ENCODE data around the gene HOXC9. TPM values are rescaled to one million over a fixed set of nuclear protein-coding genes. Genes with fewer than 3 reads are reported as not detected.

HOXC9 gene
- total and polyA plus RNA-seq, 2 of the 4 experiments (the other 2 are of a cell fraction), result 0.26 TPM; not detected in 1

DNA sequence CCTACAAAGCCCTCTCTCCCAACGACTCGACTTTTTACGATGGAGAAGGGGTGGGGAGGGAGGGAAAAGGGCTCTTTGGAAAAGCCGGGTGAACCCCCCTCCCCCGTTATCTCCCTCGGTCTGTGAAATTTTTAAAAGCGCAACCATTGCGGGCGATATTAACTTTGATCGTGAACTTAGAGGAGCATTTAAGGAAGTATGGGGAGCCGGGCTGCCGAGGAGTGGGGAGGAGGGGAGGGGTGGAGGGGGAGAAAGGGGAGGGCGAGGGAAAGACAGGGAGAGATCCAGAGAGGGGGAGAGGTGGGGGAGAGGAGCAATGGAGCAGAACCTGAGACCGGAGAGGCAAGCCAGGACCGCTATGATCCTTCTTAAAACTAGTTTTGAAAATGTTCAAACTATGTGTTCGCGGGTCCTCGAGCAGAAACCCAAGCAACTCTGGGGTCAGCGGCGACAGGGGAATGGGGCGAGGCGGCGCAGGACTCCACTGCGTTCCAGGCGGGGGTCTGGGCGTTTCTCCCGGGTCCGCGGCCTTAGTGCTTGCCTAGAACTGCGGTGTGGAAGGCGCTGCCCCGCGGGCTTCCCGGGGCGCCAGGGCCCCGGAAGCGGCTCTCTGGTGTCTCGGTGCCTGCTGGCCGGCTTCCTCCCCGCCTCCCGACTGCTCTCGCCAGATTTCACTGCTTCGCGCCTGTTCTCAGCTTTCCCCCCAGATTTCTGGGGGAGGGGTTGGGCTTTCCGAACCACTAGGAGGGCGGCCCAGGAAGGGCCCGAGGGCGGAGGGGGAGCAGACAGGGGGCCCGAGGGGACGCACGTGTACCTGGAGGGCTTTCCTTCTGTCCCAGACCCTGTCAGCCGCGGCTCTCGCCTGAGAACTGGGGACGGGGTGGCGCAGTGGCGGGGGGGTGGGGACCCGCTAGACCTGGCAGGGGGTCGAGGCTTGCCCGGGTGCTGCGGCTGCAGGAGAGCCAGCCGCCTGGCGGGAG is 25.6 kb upstream of the HOXC9 start, which contains the start of gene HOTAIR:
TSS of gene HOTAIR (minus strand) at position 871 of the 980 bp plus-strand sequence.
- peaks cover 15% of the 10 kb centered on the region for H3K9me3 ChIP-seq (ENCODE audit: control insufficient read depth, insufficient read depth, low read length)
- no peak within 1 kb of the TSS for H4K91ac ChIP-seq (ENCODE audit: insufficient read depth, low read depth, low read length)
- ChIA-PET POLR2A (ENCODE audit: unreplicated experiment) (no interaction called here), CTCF (no interaction called here)
- dilution Hi-C loops (cut with HindIII; ENCODE audit: low sequenced_read_pairs, unreplicated experiment), result no loop called here
- H3K23ac ChIP-seq (ENCODE audit: low read depth, low read length), result no peak within 1 kb of the TSS
- H3K9ac ChIP-seq (ENCODE audit: low read depth, low read length), result no peak within 1 kb of the TSS
- peaks cover 97% of the 10 kb centered on the region for H3K27me3 ChIP-seq (ENCODE audit: control insufficient read depth, insufficient read depth, low read length)
- H3K4ac ChIP-seq (ENCODE audit: low read depth, low read length), result no peak within 1 kb of the TSS
- no peak within 1 kb of the TSS for H2BK15ac ChIP-seq (ENCODE audit: low read depth, low read length)
- peak within 1 kb of the TSS; percentile 14 for H2AFZ ChIP-seq (replicated peaks; ENCODE audit: low read length, poor library complexity)
- no peak within 1 kb of the TSS for H3K18ac ChIP-seq (ENCODE audit: low read depth, low read length)
- TF ChIP-seq POLR2A (IDR thresholded peaks at IDR 0.05; ENCODE audit: low read depth, low read length) (no peak), CHD1 (IDR thresholded peaks at IDR 0.05; ENCODE audit: low read depth, low read length) (no peak), SMC3 (IDR thresholded peaks at IDR 0.05; ENCODE audit: low read depth, low read length) (no peak), RFX5 (IDR thresholded peaks at IDR 0.05; ENCODE audit: low read depth, low read length) (no peak)
- TF ChIP-seq, protein P1, sequence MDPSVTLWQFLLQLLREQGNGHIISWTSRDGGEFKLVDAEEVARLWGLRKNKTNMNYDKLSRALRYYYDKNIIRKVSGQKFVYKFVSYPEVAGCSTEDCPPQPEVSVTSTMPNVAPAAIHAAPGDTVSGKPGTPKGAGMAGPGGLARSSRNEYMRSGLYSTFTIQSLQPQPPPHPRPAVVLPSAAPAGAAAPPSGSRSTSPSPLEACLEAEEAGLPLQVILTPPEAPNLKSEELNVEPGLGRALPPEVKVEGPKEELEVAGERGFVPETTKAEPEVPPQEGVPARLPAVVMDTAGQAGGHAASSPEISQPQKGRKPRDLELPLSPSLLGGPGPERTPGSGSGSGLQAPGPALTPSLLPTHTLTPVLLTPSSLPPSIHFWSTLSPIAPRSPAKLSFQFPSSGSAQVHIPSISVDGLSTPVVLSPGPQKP (IDR thresholded peaks at IDR 0.05; ENCODE audit: borderline replicate concordance, low read depth, low read length), result no peak
- TF ChIP-seq, protein P2, sequence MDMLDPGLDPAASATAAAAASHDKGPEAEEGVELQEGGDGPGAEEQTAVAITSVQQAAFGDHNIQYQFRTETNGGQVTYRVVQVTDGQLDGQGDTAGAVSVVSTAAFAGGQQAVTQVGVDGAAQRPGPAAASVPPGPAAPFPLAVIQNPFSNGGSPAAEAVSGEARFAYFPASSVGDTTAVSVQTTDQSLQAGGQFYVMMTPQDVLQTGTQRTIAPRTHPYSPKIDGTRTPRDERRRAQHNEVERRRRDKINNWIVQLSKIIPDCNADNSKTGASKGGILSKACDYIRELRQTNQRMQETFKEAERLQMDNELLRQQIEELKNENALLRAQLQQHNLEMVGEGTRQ (IDR thresholded peaks at IDR 0.05; ENCODE audit: low read depth, low read length), result no peak
- H2AK5ac ChIP-seq (ENCODE audit: low read depth, low read length), result no peak within 1 kb of the TSS
- no peaks in the 10 kb centered on the region for H3K9me1 ChIP-seq (ENCODE audit: insufficient read depth, low read length)
- H2BK20ac ChIP-seq (ENCODE audit: low read depth, low read length), result no peak within 1 kb of the TSS
- H3K4me2 ChIP-seq (ENCODE audit: low read depth, low read length), result peak within 1 kb of the TSS; percentile 50; the same call in 1 of the 2 replicates
- H3K27ac ChIP-seq (ENCODE audit: insufficient read depth, low read length), result no peak within 1 kb of the TSS
- H3K14ac ChIP-seq (replicated peaks; ENCODE audit: low read depth, low read length), result no peak within 1 kb of the TSS
- no peak within 1 kb of the TSS for H2BK5ac ChIP-seq (ENCODE audit: low read depth, low read length, poor library complexity, severe bottlenecking)
- no peak within 1 kb of the TSS for H4K5ac ChIP-seq (ENCODE audit: low read depth, low read length)
- DNase-seq, result no peak
- no peak within 1 kb of the TSS for H3K4me3 ChIP-seq (ENCODE audit: insufficient read depth, low read depth, low read length)
- WGBS, 2 experiments (ENCODE audit: extremely low coverage in 2 of 2, insufficient read length in 1 of 2), result 5% methylated on average over 4 of the region's 63 CpGs; no CpG with 5 or more reads in 1 of the 2 experiments
- H3K4me1 ChIP-seq (ENCODE audit: control insufficient read depth, insufficient read depth, low read length), result peaks cover 2% of the 10 kb centered on the region; the same call in 1 of the 2 replicates
- no peak; the same call in 1 of the 2 replicates for ATAC-seq (ENCODE audit: low read depth)
- no peak within 1 kb of the TSS for H4K8ac ChIP-seq (ENCODE audit: low read depth in 2 of 2, low read length in 2 of 2)
- H3K56ac ChIP-seq (ENCODE audit: extremely low read depth, insufficient read depth, low read length), result no peak within 1 kb of the TSS
- H2BK120ac ChIP-seq (ENCODE audit: low read depth, low read length), result no peak within 1 kb of the TSS
- no peak within 1 kb of the TSS for H2AK9ac ChIP-seq (replicated peaks; ENCODE audit: low read depth, low read length, poor library complexity)
- in situ Hi-C loops (cut with MboI; ENCODE audit: low sequenced_read_pairs), result no loop called here
- H4K20me1 ChIP-seq (ENCODE audit: insufficient read depth, low read length), result peaks cover 2% of the 10 kb centered on the region; the same call in 1 of the 2 replicates
- intact Hi-C loops (cut with micrococcal nuclease), result no loop called here
- no TSS peak for BruUV-seq (replicated peaks)
- no peaks in the 10 kb centered on the region for H3K79me1 ChIP-seq (ENCODE audit: low read depth in 1 of 2, low read length in 2 of 2)
- H3K36me3 ChIP-seq (ENCODE audit: control insufficient read depth, insufficient read depth, low read length), result no peaks in the 10 kb centered on the region
